ENCODE measurements around the gene CCDC33. TPM values are rescaled to one million over a fixed set of nuclear protein-coding genes. Genes with fewer than 3 reads are reported as not detected.

The CCDC33 gene
- not detected in 2 replicates for total RNA-seq

- DNase-seq (ENCODE audit: extremely low read depth, low read depth, low spot score), result no peak
Observed at GRCh38 chr15:74235962-74236361, at the start of gene CCDC33. Gene CCDC33 (plus strand): TSS chr15:74236326. CDS start chr15:74236720, 394 bp downstream.

GRCh38 chr15:74188216-74188615, 47.9 kb upstream of the CCDC33 start:
- no peak for DNase-seq (ENCODE audit: extremely low read depth, low read depth, low spot score)

- DNase-seq (ENCODE audit: extremely low read depth, low read depth, low spot score), result no peak
Observed at GRCh38 chr15:74191798-74192197, 44.3 kb upstream of the CCDC33 start.

GRCh38 chr15:74192751-74193150, 43.4 kb upstream of the CCDC33 start:
- no peak for DNase-seq (ENCODE audit: extremely low read depth, low read depth, low spot score)

- DNase-seq (ENCODE audit: extremely low read depth, low read depth, low spot score), result no peak
Observed at GRCh38 chr15:74193299-74193718, 42.8 kb upstream of the CCDC33 start.

GRCh38 chr15:74193905-74194304, 42.2 kb upstream of the CCDC33 start:
- no peak for DNase-seq (ENCODE audit: extremely low read depth, low read depth, low spot score)

- no peak for DNase-seq (ENCODE audit: extremely low read depth, low read depth, low spot score)
Observed at GRCh38 chr15:74194572-74195559, 41.3 kb upstream of the CCDC33 start.

GRCh38 chr15:74196175-74196574, 40.0 kb upstream of the CCDC33 start:
- no peak for DNase-seq (ENCODE audit: extremely low read depth, low read depth, low spot score)

GRCh38 chr15:74197176-74197965, 38.8 kb upstream of the CCDC33 start:
- no peak for DNase-seq (ENCODE audit: extremely low read depth, low read depth, low spot score)

GRCh38 chr15:74199297-74199652, 36.9 kb upstream of the CCDC33 start:
- DNase-seq (ENCODE audit: extremely low read depth, low read depth, low spot score), result no peak

- DNase-seq (ENCODE audit: extremely low read depth, low read depth, low spot score), result no peak
Observed at GRCh38 chr15:74200412-74200815, 35.7 kb upstream of the CCDC33 start.

- DNase-seq (ENCODE audit: extremely low read depth, low read depth, low spot score), result no peak
Observed at GRCh38 chr15:74200871-74201419, 35.2 kb upstream of the CCDC33 start.

GRCh38 chr15:74201710-74202420, 34.3 kb upstream of the CCDC33 start:
- no peak for DNase-seq (ENCODE audit: extremely low read depth, low read depth, low spot score)

GRCh38 chr15:74202452-74203401, 33.4 kb upstream of the CCDC33 start, which contains the start of gene STRA6:
Gene STRA6 (minus strand): TSS chr15:74202787. CDS start chr15:74202267, 520 bp downstream.
- DNase-seq (ENCODE audit: extremely low read depth, low read depth, low spot score), result no peak

GRCh38 chr15:74203914-74204431, 32.2 kb upstream of the CCDC33 start:
- DNase-seq (ENCODE audit: extremely low read depth, low read depth, low spot score), result no peak

GRCh38 chr15:74205582-74205947, 30.6 kb upstream of the CCDC33 start:
- DNase-seq (ENCODE audit: extremely low read depth, low read depth, low spot score), result no peak

- no peak for DNase-seq (ENCODE audit: extremely low read depth, low read depth, low spot score)
Observed at GRCh38 chr15:74206801-74207281, 29.3 kb upstream of the CCDC33 start.

- DNase-seq (ENCODE audit: extremely low read depth, low read depth, low spot score), result no peak
Observed at GRCh38 chr15:74207652-74208440, 28.3 kb upstream of the CCDC33 start.
